HEK293 (cell line): ENCODE data around the gene ATP13A3.
"Not testable (repeated sequence)": the region's sequence is repeated elsewhere in the genome, so short reads cannot be mapped to it uniquely, and the experiment has no call there.

ENCODE experiments used
- CTCF ChIA-PET: fragments of 350-600 bp; formaldehyde crosslinking; extraction: SDS; loops from one replicate; lab custom pipeline; 2021; ENCODE audit warnings: antibody characterized with exemption; lab: Yijun Ruan, JAX
- POLR2A ChIA-PET: fragments of 300-600 bp; formaldehyde crosslinking; extraction: SDS; loops from one replicate; lab custom pipeline; 2020; ENCODE audit warnings: antibody characterized with exemption, inconsistent platforms; lab: Yijun Ruan, JAX
- H3K27ac ChIP-seq: fragments of 200-500 bp; sonication (Bioruptor generic); 2 replicates; pipeline ENCODE4 v1.5.1; 2014; ENCODE audit warnings: low read depth, low read length, control low read depth, inconsistent platforms; ENCODE audit errors: extremely low read depth
- H3K36me3 ChIP-seq, 2 experiments: fragments of 200-500 bp in 1 of 2; sonication (Bioruptor generic) in 1 of 2; 1 replicate in 1 of 2; 2 replicates in 1 of 2; pipeline ENCODE4 v1.5.1; 2014 to 2017; ENCODE audit warnings: inconsistent platforms in 2 of 2, low read length in 2 of 2; ENCODE audit not compliant: control insufficient read depth in 2 of 2, insufficient read depth in 1 of 2
- H3K4me1 ChIP-seq: fragments of 200-500 bp; sonication (Bioruptor generic); 2 replicates; pipeline ENCODE4 v1.5.1; 2014; ENCODE audit warnings: mild to moderate bottlenecking, low read length, inconsistent platforms; ENCODE audit not compliant: control insufficient read depth, insufficient read depth
- H3K4me3 ChIP-seq: 2 replicates; pipeline ENCODE4 v1.5.1; 2011; ENCODE audit warnings: low read depth, mild to moderate bottlenecking, control low read depth, low read length, moderate library complexity
- H3K9me3 ChIP-seq: fragments of 200-500 bp; sonication (Bioruptor generic); 2 replicates; pipeline ENCODE4 v1.5.1; 2014; ENCODE audit warnings: low read depth, low read length, inconsistent platforms; ENCODE audit not compliant: control insufficient read depth, insufficient read depth
- FEZF1 ChIP-seq: fragments of 450-650 bp; formaldehyde crosslinking; IDR thresholded peaks from 2 replicates; pipeline ENCODE4 v1.5.1; 2016; ENCODE audit warnings: missing biosample characterization, missing genetic modification characterization
- IKZF3 ChIP-seq: fragments of 450-650 bp; IDR thresholded peaks from 2 replicates; pipeline ENCODE4 v1.5.0; 2018; ENCODE audit warnings: missing biosample characterization, mild to moderate bottlenecking, missing genetic modification characterization, moderate library complexity
- OSR2 ChIP-seq: fragments of 450-650 bp; formaldehyde crosslinking; IDR thresholded peaks from 2 replicates; pipeline ENCODE4 v1.5.1; 2016; ENCODE audit warnings: missing biosample characterization, missing genetic modification characterization
- TCF7L2 ChIP-seq: IDR thresholded peaks from 2 replicates; pipeline ENCODE4 v1.6.1; 2011; ENCODE audit warnings: low read depth, mild to moderate bottlenecking, inconsistent platforms, low read length, moderate library complexity, borderline replicate concordance
- TRIM28 ChIP-seq: IDR thresholded peaks from 2 replicates; pipeline ENCODE4 v1.6.1; 2011; ENCODE audit warnings: low read length, control low read depth, borderline replicate concordance
- WT1 ChIP-seq: fragments of 450-650 bp; formaldehyde crosslinking; IDR thresholded peaks from 2 replicates; pipeline ENCODE4 v1.5.1; 2016; ENCODE audit warnings: missing biosample characterization, missing genetic modification characterization
- ZBTB17 ChIP-seq: fragments of 450-650 bp; formaldehyde crosslinking; IDR thresholded peaks from 2 replicates; pipeline ENCODE4 v1.5.1; 2016; ENCODE audit warnings: missing biosample characterization, missing genetic modification characterization
- ZBTB48 ChIP-seq: fragments of 450-650 bp; formaldehyde crosslinking; IDR thresholded peaks from 2 replicates; pipeline ENCODE4 v1.5.1; 2016; ENCODE audit warnings: missing biosample characterization, missing genetic modification characterization
- ZFP37 ChIP-seq: fragments of 450-650 bp; formaldehyde crosslinking; IDR thresholded peaks from 2 replicates; pipeline ENCODE4 v1.5.1; 2016; ENCODE audit warnings: missing biosample characterization, missing genetic modification characterization
- ZNF114 ChIP-seq: fragments of 450-650 bp; formaldehyde crosslinking; IDR thresholded peaks from 2 replicates; pipeline ENCODE4 v1.5.0; 2017; ENCODE audit warnings: missing biosample characterization, missing genetic modification characterization
- ZNF174 ChIP-seq: fragments of 450-650 bp; formaldehyde crosslinking; IDR thresholded peaks from 2 replicates; pipeline ENCODE4 v1.5.0; 2017; ENCODE audit warnings: missing biosample characterization, mild to moderate bottlenecking, missing genetic modification characterization
- ZNF223 ChIP-seq: fragments of 450-650 bp; formaldehyde crosslinking; IDR thresholded peaks from 2 replicates; pipeline ENCODE4 v1.5.1; 2016; ENCODE audit warnings: missing biosample characterization, missing genetic modification characterization
- ZNF274 ChIP-seq, 2 experiments: fragments of 200-500 bp in 1 of 2; fragments of 450-650 bp in 1 of 2; sonication (Bioruptor generic) in 1 of 2; formaldehyde crosslinking in 1 of 2; IDR thresholded peaks; 2 replicates each; pipeline versions ENCODE4 v1.5.1 to v1.6.1; 2014 to 2016; ENCODE audit warnings: borderline replicate concordance in 1 of 2, inconsistent platforms in 1 of 2, low read length in 1 of 2, missing biosample characterization in 1 of 2, missing genetic modification characterization in 1 of 2
- ZNF335 ChIP-seq: fragments of 450-650 bp; formaldehyde crosslinking; conservative IDR thresholded peaks from 2 replicates; pipeline ENCODE4 v1.5.1; 2016; ENCODE audit warnings: missing biosample characterization, missing genetic modification characterization
- ZNF416 ChIP-seq: fragments of 450-650 bp; formaldehyde crosslinking; IDR thresholded peaks from 2 replicates; pipeline ENCODE4 v1.5.1; 2016; ENCODE audit warnings: missing biosample characterization, missing genetic modification characterization
- ZNF600 ChIP-seq: fragments of 450-650 bp; formaldehyde crosslinking; IDR thresholded peaks from 2 replicates; pipeline ENCODE4 v1.5.1; 2016; ENCODE audit warnings: missing biosample characterization, missing genetic modification characterization
- TF ChIP-seq, protein P1 (sequence below): fragments of 450-650 bp; formaldehyde crosslinking; IDR thresholded peaks from 2 replicates; pipeline ENCODE4 v1.5.1; 2016; ENCODE audit warnings: missing biosample characterization, missing genetic modification characterization
- TF ChIP-seq, protein P2 (sequence below): fragments of 450-650 bp; formaldehyde crosslinking; IDR thresholded peaks from 2 replicates; pipeline ENCODE4 v1.5.1; 2017; ENCODE audit warnings: missing biosample characterization, missing genetic modification characterization
- TF ChIP-seq, protein P3 (sequence below): fragments of 450-650 bp; formaldehyde crosslinking; IDR thresholded peaks from 2 replicates; pipeline ENCODE4 v1.5.1; 2016; ENCODE audit warnings: missing biosample characterization, missing genetic modification characterization
- TF ChIP-seq, protein P4 (sequence below): fragments of 450-650 bp; formaldehyde crosslinking; IDR thresholded peaks from 2 replicates; pipeline ENCODE4 v1.5.1; 2017; ENCODE audit warnings: missing biosample characterization, missing genetic modification characterization

The ATP13A3 gene

DNA sequence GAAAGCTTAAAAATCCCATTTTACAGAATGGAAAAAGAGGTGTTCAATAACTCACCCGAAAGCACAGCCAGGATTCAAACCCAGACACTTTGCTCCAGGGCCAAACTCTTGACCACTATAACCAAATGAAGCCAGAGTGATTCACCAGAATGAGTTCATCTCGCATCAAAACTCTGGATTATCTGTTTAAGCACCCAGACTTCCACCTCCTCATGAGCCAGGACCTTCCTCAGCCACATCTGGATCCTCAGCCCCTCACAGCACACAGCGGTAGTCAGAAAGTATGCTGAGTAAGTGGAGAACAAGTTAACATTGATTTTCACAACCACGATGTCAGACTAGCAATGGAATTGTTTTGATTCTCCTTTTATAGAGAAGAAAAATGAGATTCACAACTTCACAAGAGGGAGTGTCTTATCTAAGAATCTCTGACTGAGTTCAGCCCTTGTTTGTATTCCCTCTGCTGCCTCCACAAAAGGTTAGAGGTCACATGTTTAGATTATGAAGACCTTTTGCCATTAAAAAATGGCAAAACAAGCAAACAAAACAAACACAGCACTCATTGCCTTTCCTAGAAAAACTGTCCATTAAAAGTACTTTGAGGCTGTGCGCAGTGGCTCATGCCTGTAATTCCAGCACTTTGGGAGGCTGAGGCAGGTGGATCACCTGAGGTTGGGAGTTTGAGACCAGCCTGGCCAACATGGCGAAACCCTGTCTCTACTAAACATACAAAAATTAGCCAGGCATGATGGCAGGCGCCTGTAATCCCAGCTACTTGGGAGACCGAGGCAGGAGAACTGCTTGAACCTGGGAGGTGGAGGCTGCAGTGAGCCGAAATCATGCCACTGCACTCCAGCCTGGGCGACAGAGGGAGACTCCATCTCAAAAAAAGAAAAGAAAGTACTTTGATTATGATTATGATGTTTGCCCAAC lies 7.5 kb upstream of the ATP13A3 start:
- H3K9me3 ChIP-seq, H3K27ac ChIP-seq, H3K4me3 ChIP-seq, CTCF ChIA-PET, H3K36me3 ChIP-seq, H3K4me1 ChIP-seq, POLR2A ChIA-PET: not testable (repeated sequence)
- TF ChIP-seq FEZF1 (tag by site-specific recombination), result peak; percentile 81
- TF ChIP-seq TCF7L2, result 0 out of 2 replicates have a peak, but pooled peaks have one; percentile 24
- TF ChIP-seq, protein P1, sequence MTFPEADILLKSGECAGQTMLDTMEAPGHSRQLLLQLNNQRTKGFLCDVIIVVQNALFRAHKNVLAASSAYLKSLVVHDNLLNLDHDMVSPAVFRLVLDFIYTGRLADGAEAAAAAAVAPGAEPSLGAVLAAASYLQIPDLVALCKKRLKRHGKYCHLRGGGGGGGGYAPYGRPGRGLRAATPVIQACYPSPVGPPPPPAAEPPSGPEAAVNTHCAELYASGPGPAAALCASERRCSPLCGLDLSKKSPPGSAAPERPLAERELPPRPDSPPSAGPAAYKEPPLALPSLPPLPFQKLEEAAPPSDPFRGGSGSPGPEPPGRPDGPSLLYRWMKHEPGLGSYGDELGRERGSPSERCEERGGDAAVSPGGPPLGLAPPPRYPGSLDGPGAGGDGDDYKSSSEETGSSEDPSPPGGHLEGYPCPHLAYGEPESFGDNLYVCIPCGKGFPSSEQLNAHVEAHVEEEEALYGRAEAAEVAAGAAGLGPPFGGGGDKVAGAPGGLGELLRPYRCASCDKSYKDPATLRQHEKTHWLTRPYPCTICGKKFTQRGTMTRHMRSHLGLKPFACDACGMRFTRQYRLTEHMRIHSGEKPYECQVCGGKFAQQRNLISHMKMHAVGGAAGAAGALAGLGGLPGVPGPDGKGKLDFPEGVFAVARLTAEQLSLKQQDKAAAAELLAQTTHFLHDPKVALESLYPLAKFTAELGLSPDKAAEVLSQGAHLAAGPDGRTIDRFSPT, result 0 out of 2 replicates have a peak, but pooled peaks have one; percentile 21
- peak; percentile 18; the same call in 1 of the 2 replicates for TF ChIP-seq ZNF600
- 0 out of 2 replicates have a peak, but pooled peaks have one; percentile 22 for TF ChIP-seq IKZF3 (tag by site-specific recombination)
- peak; percentile 38; the same call in 1 of the 2 replicates for TF ChIP-seq ZBTB17
- TF ChIP-seq, protein P2, sequence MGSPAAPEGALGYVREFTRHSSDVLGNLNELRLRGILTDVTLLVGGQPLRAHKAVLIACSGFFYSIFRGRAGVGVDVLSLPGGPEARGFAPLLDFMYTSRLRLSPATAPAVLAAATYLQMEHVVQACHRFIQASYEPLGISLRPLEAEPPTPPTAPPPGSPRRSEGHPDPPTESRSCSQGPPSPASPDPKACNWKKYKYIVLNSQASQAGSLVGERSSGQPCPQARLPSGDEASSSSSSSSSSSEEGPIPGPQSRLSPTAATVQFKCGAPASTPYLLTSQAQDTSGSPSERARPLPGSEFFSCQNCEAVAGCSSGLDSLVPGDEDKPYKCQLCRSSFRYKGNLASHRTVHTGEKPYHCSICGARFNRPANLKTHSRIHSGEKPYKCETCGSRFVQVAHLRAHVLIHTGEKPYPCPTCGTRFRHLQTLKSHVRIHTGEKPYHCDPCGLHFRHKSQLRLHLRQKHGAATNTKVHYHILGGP (tag by site-specific recombination), result peak; percentile 90
- TF ChIP-seq OSR2 (tag by site-specific recombination), result 0 out of 2 replicates have a peak, but pooled peaks have one; percentile 13
- TF ChIP-seq, protein P3, sequence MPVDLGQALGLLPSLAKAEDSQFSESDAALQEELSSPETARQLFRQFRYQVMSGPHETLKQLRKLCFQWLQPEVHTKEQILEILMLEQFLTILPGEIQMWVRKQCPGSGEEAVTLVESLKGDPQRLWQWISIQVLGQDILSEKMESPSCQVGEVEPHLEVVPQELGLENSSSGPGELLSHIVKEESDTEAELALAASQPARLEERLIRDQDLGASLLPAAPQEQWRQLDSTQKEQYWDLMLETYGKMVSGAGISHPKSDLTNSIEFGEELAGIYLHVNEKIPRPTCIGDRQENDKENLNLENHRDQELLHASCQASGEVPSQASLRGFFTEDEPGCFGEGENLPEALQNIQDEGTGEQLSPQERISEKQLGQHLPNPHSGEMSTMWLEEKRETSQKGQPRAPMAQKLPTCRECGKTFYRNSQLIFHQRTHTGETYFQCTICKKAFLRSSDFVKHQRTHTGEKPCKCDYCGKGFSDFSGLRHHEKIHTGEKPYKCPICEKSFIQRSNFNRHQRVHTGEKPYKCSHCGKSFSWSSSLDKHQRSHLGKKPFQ (tag by site-specific recombination), result 0 out of 2 replicates have a peak, but pooled peaks have one; percentile 50
- TF ChIP-seq, protein P4, sequence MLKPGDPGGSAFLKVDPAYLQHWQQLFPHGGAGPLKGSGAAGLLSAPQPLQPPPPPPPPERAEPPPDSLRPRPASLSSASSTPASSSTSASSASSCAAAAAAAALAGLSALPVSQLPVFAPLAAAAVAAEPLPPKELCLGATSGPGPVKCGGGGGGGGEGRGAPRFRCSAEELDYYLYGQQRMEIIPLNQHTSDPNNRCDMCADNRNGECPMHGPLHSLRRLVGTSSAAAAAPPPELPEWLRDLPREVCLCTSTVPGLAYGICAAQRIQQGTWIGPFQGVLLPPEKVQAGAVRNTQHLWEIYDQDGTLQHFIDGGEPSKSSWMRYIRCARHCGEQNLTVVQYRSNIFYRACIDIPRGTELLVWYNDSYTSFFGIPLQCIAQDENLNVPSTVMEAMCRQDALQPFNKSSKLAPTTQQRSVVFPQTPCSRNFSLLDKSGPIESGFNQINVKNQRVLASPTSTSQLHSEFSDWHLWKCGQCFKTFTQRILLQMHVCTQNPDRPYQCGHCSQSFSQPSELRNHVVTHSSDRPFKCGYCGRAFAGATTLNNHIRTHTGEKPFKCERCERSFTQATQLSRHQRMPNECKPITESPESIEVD (tag by site-specific recombination), result peak; percentile 89
- peak; percentile 48; the same call in 1 of the 2 replicates for TF ChIP-seq WT1 (tag by site-specific recombination)

DNA sequence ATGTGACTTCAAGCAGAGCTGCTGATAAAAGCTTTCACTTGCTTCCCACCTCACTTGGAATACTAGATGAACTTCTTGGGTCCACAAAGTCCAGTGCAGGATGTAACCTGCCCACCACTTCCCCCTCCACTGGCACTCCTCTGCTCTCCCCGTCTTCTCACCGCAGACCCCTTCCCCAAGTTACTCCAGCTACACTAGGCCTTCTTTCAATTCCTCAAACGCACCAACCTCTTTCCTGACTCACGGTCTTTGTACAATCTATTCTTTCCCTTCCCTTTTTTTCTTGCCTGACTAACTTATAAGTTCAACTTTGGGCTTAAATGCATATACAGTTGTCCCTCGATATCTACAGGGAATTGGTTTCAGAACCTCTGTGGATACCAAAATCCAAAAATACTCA lies 5.2 kb upstream of the ATP13A3 start:
- ChIA-PET POLR2A (no interaction called here), CTCF (no interaction called here)
- Histone ChIP-seq H3K27ac (no peak overlapping the region), H3K36me3 (no peaks in the 10 kb centered on the region), H3K4me3 (no peak overlapping the region), H3K4me1 (0 out of 2 replicates have a peak, but pooled peaks cover 2% of the 10 kb centered on the region), H3K9me3 (no peaks in the 10 kb centered on the region)
- no peak for TF ChIP-seq ZBTB48 (tag by site-specific recombination)
- no peak for TF ChIP-seq ZNF335
- TF ChIP-seq ZNF223 (tag by site-specific recombination), result no peak
- no peak for TF ChIP-seq ZNF174 (tag by site-specific recombination)
- TF ChIP-seq ZNF416 (tag by site-specific recombination), result no peak
- TF ChIP-seq ZFP37 (tag by site-specific recombination), result no peak
- no peak for TF ChIP-seq ZNF274 (IDR thresholded peaks at IDR 0.05; ENCODE audit: low read length)
- TF ChIP-seq ZNF274 (tag by site-specific recombination; IDR thresholded peaks at IDR 0.05; ENCODE audit: borderline replicate concordance), result no peak
- TF ChIP-seq TRIM28, result no peak
- TF ChIP-seq ZNF114 (tag by site-specific recombination), result no peak
